Astrocyte of the spinal cord (primary cell): ENCODE results near the gene GPR152.
"Not testable (repeated sequence)": the region's sequence is repeated elsewhere in the genome, so short reads cannot be mapped to it uniquely, and the experiment has no call there.

Experiments
- DNase-seq: peaks from one replicate; pipeline ENCODE4 v3.0.0; 2011; ENCODE audit warnings: low read depth, low spot score
- H3K4me3 ChIP-seq: 2 replicates; pipeline ENCODE4 v1.5.1; 2011; ENCODE audit warnings: low read depth, mild to moderate bottlenecking, low read length, moderate library complexity
- in situ Hi-C: cut with HindIII; loops from 2 replicates; pipeline ENCODE4 v1.10.0; 2017; ENCODE audit warnings: low sequenced_read_pairs
- TF ChIP-seq, protein P1 (sequence below): IDR thresholded peaks from 2 replicates; pipeline ENCODE4 v1.5.1; 2012; ENCODE audit warnings: low read depth, mild to moderate bottlenecking, low read length, inconsistent platforms

GPR152 gene

GRCh38 chr11:67489203-67489884, 36.8 kb upstream of the GPR152 start:
- in situ Hi-C loops, result no loop called here
- DNase-seq, result no peak
- no peak overlapping the region for H3K4me3 ChIP-seq
- TF ChIP-seq, protein P1, sequence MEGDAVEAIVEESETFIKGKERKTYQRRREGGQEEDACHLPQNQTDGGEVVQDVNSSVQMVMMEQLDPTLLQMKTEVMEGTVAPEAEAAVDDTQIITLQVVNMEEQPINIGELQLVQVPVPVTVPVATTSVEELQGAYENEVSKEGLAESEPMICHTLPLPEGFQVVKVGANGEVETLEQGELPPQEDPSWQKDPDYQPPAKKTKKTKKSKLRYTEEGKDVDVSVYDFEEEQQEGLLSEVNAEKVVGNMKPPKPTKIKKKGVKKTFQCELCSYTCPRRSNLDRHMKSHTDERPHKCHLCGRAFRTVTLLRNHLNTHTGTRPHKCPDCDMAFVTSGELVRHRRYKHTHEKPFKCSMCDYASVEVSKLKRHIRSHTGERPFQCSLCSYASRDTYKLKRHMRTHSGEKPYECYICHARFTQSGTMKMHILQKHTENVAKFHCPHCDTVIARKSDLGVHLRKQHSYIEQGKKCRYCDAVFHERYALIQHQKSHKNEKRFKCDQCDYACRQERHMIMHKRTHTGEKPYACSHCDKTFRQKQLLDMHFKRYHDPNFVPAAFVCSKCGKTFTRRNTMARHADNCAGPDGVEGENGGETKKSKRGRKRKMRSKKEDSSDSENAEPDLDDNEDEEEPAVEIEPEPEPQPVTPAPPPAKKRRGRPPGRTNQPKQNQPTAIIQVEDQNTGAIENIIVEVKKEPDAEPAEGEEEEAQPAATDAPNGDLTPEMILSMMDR, result no peak

GRCh38 chr11:67486481-67487195, 34.1 kb upstream of the GPR152 start:
- TF ChIP-seq, protein P1, result no peak
- H3K4me3 ChIP-seq, result no peak overlapping the region
- in situ Hi-C loops, result no loop called here
- no peak for DNase-seq

DNA sequence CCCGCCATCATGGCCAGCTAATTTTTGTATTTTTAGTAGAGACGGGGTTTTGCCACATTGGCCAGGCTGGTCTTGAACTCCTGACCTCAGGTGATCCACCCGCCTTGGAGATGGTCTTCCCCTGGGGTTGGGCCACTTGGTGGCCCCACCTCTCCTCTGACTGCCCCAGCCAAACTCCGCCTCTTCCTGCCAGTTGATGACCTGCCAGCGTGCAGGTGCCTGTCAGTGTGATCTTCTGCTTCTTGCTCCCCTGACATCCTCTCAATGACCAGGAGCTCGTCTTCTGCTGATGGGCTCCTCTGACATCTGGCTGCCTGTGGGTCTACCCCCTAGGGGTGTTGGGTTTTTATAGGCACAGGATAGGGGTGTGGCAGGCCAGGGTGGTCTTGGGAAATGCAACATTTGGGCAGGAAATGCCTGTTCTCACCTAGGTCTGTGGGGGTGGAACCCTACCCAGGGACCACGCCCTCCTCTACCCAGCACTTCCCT, 33.4 kb upstream of the GPR152 start:
- H3K4me3 ChIP-seq, DNase-seq, in situ Hi-C loops: not testable (repeated sequence)

- in situ Hi-C loops, result no loop called here
- H3K4me3 ChIP-seq, result no peak overlapping the region
- no peak for DNase-seq
- TF ChIP-seq, protein P1, result no peak
Observed at GRCh38 chr11:67484847-67485311, 32.4 kb upstream of the GPR152 start.

- peak overlapping the region; percentile 45 for H3K4me3 ChIP-seq
- DNase-seq, result no peak
Observed at GRCh38 chr11:67483831-67484665, 31.5 kb upstream of the GPR152 start.

GRCh38 chr11:67482827-67483798, 30.6 kb upstream of the GPR152 start, which contains the start of gene AIP:
TSS of gene AIP (plus strand) at chr11:67483026. CDS start at chr11:67483159, 133 bp downstream.
- H3K4me3 ChIP-seq, result peak within 1 kb of the TSS; percentile 45
- in situ Hi-C loops, result no loop called here
- TF ChIP-seq, protein P1, result no peak
- peak; percentile 98 for DNase-seq

More at GRCh38 chr11:67483831-67484665, 31.5 kb upstream of the GPR152 start:
- in situ Hi-C loops, result no loop called here
- TF ChIP-seq, protein P1, result no peak
